Measurements from ENCODE around the gene KHSRP.

The KHSRP gene

GRCh38 chr19:6384381-6384780, 40.2 kb downstream of the KHSRP start:
- no peak for DNase-seq

- no peak for DNase-seq
Observed at GRCh38 chr19:6383188-6383587, 41.4 kb downstream of the KHSRP start.

- no peak for DNase-seq
Observed at GRCh38 chr19:6381030-6381750, 43.4 kb downstream of the KHSRP start.

- no peak for DNase-seq
Observed at GRCh38 chr19:6379744-6380143, 44.9 kb downstream of the KHSRP start.

GRCh38 chr19:6378486-6378885, 46.1 kb downstream of the KHSRP start:
- no peak for DNase-seq

GRCh38 chr19:6378041-6378440, 46.6 kb downstream of the KHSRP start:
- DNase-seq, result no peak

GRCh38 chr19:6376512-6377190, 48.0 kb downstream of the KHSRP start:
- no peak for DNase-seq

GRCh38 chr19:6375411-6376010, 49.1 kb downstream of the KHSRP start, which contains the start of gene PSPN:
Gene PSPN (minus strand): TSS chr19:6375933. CDS start chr19:6375849, 84 bp downstream.
- DNase-seq, result no peak

- DNase-seq, result no peak
Observed at GRCh38 chr19:6374711-6375410, 49.8 kb downstream of the KHSRP start.

- DNase-seq, result no peak
Observed at GRCh38 chr19:6374161-6374709, 50.4 kb downstream of the KHSRP start.

- DNase-seq, result no peak
Observed at GRCh38 chr19:6373813-6374108, 50.9 kb downstream of the KHSRP start.

- DNase-seq, result peak; percentile 89
Observed at GRCh38 chr19:6373096-6373812, 51.4 kb downstream of the KHSRP start.

- peak; percentile 100 for DNase-seq
Observed at GRCh38 chr19:6372594-6373095, 52.0 kb downstream of the KHSRP start, which contains the start of gene ALKBH7. Gene ALKBH7 (plus strand): TSS chr19:6372794. CDS start chr19:6372821, 27 bp downstream.

- no peak for DNase-seq
Observed at GRCh38 chr19:6364353-6364752, 60.3 kb downstream of the KHSRP start.

Data from NCI-H1092 (cell line).